Choroid plexus epithelial cell (primary cell): ENCODE measurements around the gene ST6GALNAC1.
A peak's percentile ranks its signal among the peaks of the same experiment; 100 is the strongest.

Experiments
- DNase-seq: peaks from one replicate; pipeline ENCODE4 v3.0.0-alpha.2; 2010; ENCODE audit warnings: low read depth
- H3K4me3 ChIP-seq: 2 replicates; pipeline ENCODE4 v1.5.1; 2011; ENCODE audit warnings: low read depth, mild to moderate bottlenecking, control low read depth, low read length, moderate library complexity
- CTCF ChIP-seq: conservative IDR thresholded peaks from 2 replicates; pipeline ENCODE4 v1.5.1; 2011; ENCODE audit warnings: low read depth, mild to moderate bottlenecking, control low read depth, inconsistent platforms, low read length, moderate library complexity

Gene ST6GALNAC1

GRCh38 chr17:76686538-76687297 is 43.2 kb upstream of the ST6GALNAC1 start:
- no peak overlapping the region for H3K4me3 ChIP-seq
- DNase-seq, result no peak
- TF ChIP-seq CTCF, result no peak

GRCh38 chr17:76685846-76686245 is 42.3 kb upstream of the ST6GALNAC1 start:
- no peak overlapping the region for H3K4me3 ChIP-seq
- no peak for TF ChIP-seq CTCF
- no peak for DNase-seq

GRCh38 chr17:76685366-76685765 is 41.8 kb upstream of the ST6GALNAC1 start:
- DNase-seq, result no peak
- no peak for TF ChIP-seq CTCF
- H3K4me3 ChIP-seq, result no peak overlapping the region

DNA sequence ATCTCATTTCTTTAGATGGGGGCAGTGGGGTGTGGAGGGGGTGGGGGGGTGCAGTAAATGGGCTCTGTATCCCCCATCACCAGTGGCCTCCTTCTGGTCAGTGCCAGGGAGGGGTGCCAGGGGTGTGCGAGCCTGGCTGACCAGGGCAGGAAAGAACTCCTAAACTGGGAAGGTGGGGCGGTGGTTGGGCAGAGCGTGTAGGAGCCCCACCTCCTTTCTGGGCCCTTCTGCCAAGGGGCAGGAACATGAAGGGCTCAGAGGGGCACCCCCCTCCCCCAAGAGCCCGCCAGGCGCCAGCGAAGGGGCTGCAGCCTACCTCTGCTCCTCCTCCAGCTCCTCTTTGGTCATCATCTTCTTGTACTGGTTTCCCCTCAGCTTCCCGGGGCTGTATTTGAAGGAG is 41.2 kb upstream of the ST6GALNAC1 start:
- no peak for TF ChIP-seq CTCF
- DNase-seq, result no peak
- H3K4me3 ChIP-seq, result no peak overlapping the region

GRCh38 chr17:76683921-76684745 is 40.6 kb upstream of the ST6GALNAC1 start:
- H3K4me3 ChIP-seq, result no peak overlapping the region
- TF ChIP-seq CTCF, result no peak
- DNase-seq, result no peak

GRCh38 chr17:76683011-76683755 is 39.6 kb upstream of the ST6GALNAC1 start:
- H3K4me3 ChIP-seq, result no peak overlapping the region
- TF ChIP-seq CTCF, result peak; percentile 19
- DNase-seq, result no peak
